ENCODE data around the gene GRIK1.

The GRIK1 gene

GRCh38 chr21:29671728-29672127 is 268.1 kb downstream of the GRIK1 start:
- no peak for DNase-seq (ENCODE audit: low read depth in 2 of 2)

GRCh38 chr21:29670228-29670627 is 269.6 kb downstream of the GRIK1 start:
- DNase-seq (ENCODE audit: low read depth in 2 of 2) = no peak

GRCh38 chr21:29669416-29669815 is 270.4 kb downstream of the GRIK1 start:
- DNase-seq (ENCODE audit: low read depth in 2 of 2) = no peak

- DNase-seq (ENCODE audit: low read depth in 2 of 2) = no peak
Observed at GRCh38 chr21:29667651-29668050, 272.1 kb downstream of the GRIK1 start.

GRCh38 chr21:29664615-29665014 is 275.2 kb downstream of the GRIK1 start:
- DNase-seq (ENCODE audit: low read depth in 2 of 2) = no peak

- no peak for DNase-seq (ENCODE audit: low read depth in 2 of 2)
Observed at GRCh38 chr21:29661672-29662442, 277.9 kb downstream of the GRIK1 start.

GRCh38 chr21:29660047-29660720 is 279.6 kb downstream of the GRIK1 start:
- DNase-seq (ENCODE audit: low read depth in 2 of 2) = no peak

- no peak for DNase-seq (ENCODE audit: low read depth in 2 of 2)
Observed at GRCh38 chr21:29658934-29659203, 280.9 kb downstream of the GRIK1 start.

GRCh38 chr21:29658177-29658933 is 281.4 kb downstream of the GRIK1 start:
- no peak for DNase-seq (ENCODE audit: low read depth in 2 of 2)

- DNase-seq (ENCODE audit: low read depth in 2 of 2) = no peak
Observed at GRCh38 chr21:29657240-29657989, 282.4 kb downstream of the GRIK1 start.

GRCh38 chr21:29656504-29657239 is 283.1 kb downstream of the GRIK1 start:
- no peak for DNase-seq (ENCODE audit: low read depth in 2 of 2)

- no peak for DNase-seq (ENCODE audit: low read depth in 2 of 2)
Observed at GRCh38 chr21:29655577-29655976, 284.2 kb downstream of the GRIK1 start.

- no peak for DNase-seq (ENCODE audit: low read depth in 2 of 2)
Observed at GRCh38 chr21:29654855-29655254, 284.9 kb downstream of the GRIK1 start.

GRCh38 chr21:29654203-29654602 is 285.6 kb downstream of the GRIK1 start:
- no peak for DNase-seq (ENCODE audit: low read depth in 2 of 2)

GRCh38 chr21:29650523-29651022 is 289.2 kb downstream of the GRIK1 start:
- DNase-seq (ENCODE audit: low read depth in 2 of 2) = no peak

GRCh38 chr21:29649406-29649814 is 290.4 kb downstream of the GRIK1 start:
- DNase-seq (ENCODE audit: low read depth in 2 of 2) = no peak

GRCh38 chr21:29648710-29649240 is 291.0 kb downstream of the GRIK1 start:
- no peak for DNase-seq (ENCODE audit: low read depth in 2 of 2)

- no peak for DNase-seq (ENCODE audit: low read depth in 2 of 2)
Observed at GRCh38 chr21:29647353-29647781, 292.4 kb downstream of the GRIK1 start.

- no peak for DNase-seq (ENCODE audit: low read depth in 2 of 2)
Observed at GRCh38 chr21:29645666-29646553, 293.9 kb downstream of the GRIK1 start.

GRCh38 chr21:29643289-29643688 is 296.5 kb downstream of the GRIK1 start:
- DNase-seq (ENCODE audit: low read depth in 2 of 2) = no peak

Measured in stimulated activated CD8-positive, alpha-beta memory T cell treated with anti-CD3 and anti-CD28 coated beads, Interleukin-7, amount 100 ng/mL, for 4 hours (primary cell).